Kidney (tissue), 14 donors: ENCODE measurements around the gene CPNE8. TPM values are rescaled to one million over a fixed set of nuclear protein-coding genes. Genes with fewer than 3 reads are reported as not detected.

Experiments
- DNase-seq, 5 donors: peaks; one replicate each; pipeline ENCODE4 v3.0.0-alpha.2; 2013 to 2020
- FAIRE-seq: peaks from 2 replicates; lab custom pipeline; 2012; peaks lifted over from hg19 to GRCh38; lab: Jason Lieb, UNC
- H3K27ac ChIP-seq, 2 donors: one replicate each; pipeline ENCODE4 v1.7.0; 2013; ENCODE audit warnings: low read depth in 2 of 2, low read length in 2 of 2, inconsistent platforms in 1 of 2
- H3K27me3 ChIP-seq: one replicate; pipeline ENCODE4 v1.7.1; 2013; ENCODE audit warnings: low read length, inconsistent platforms; ENCODE audit not compliant: control insufficient read depth, insufficient read depth
- H3K36me3 ChIP-seq, 3 donors: one replicate each; pipeline versions ENCODE4 v1.7.0 to v1.7.1; 2013; ENCODE audit warnings: low read length in 3 of 3, control low read depth in 1 of 3, inconsistent platforms in 1 of 3; ENCODE audit not compliant: insufficient read depth in 3 of 3, control insufficient read depth in 2 of 3
- H3K4me1 ChIP-seq, 3 donors: one replicate each; pipeline versions ENCODE4 v1.7.0 to v1.7.1; 2013; ENCODE audit warnings: low read length in 3 of 3, inconsistent platforms in 1 of 3, low read depth in 1 of 3; ENCODE audit not compliant: control insufficient read depth in 2 of 3, insufficient read depth in 2 of 3
- H3K4me3 ChIP-seq, 3 donors: one replicate each; pipeline versions ENCODE4 v1.7.0 to v1.8.1; 2013; ENCODE audit warnings: low read length in 3 of 3, control low read depth in 1 of 3, inconsistent platforms in 1 of 3
- H3K9ac ChIP-seq, 3 donors: one replicate each; pipeline versions ENCODE4 v1.7.0 to v1.7.1; 2013; ENCODE audit warnings: low read length in 3 of 3, control low read depth in 1 of 3, inconsistent platforms in 1 of 3
- H3K9me3 ChIP-seq, 3 donors: one replicate each; pipeline versions ENCODE4 v1.7.0 to v1.7.1; 2013; ENCODE audit warnings: low read length in 3 of 3, control low read depth in 1 of 3, inconsistent platforms in 1 of 3; ENCODE audit not compliant: control insufficient read depth in 2 of 3, insufficient read depth in 1 of 3
- CTCF ChIP-seq: IDR thresholded peaks from 3 replicates; pipeline ENCODE4 v1.5.1; 2012; ENCODE audit warnings: mild to moderate bottlenecking, moderate library complexity, borderline replicate concordance; ENCODE audit not compliant: insufficient read depth; ENCODE audit errors: extremely low read depth
- intact Hi-C: fragments of 100-400 bp; cut with DNase I; formaldehyde crosslinking; loops from one replicate; pipeline ENCODE4 v1.11.1; 2022
- polyA plus RNA-seq: library from polyadenylated mRNA; stranded (reverse); fragments of 350-450 nt; fragmentation: Illumina TruSeq; extraction: RNeasy Lipid Tissue Mini Kit (QIAGEN cat#74804); gene quantifications from one replicate; pipeline ENCODE4 v1.2.3, GENCODE V29; 2014; ENCODE audit warnings: low read depth, low replicate concordance; ENCODE audit not compliant: insufficient read depth
- total RNA-seq: library from RNA; stranded (reverse); fragmentation: NEBNext Ultra II Directional; extraction: Animal tissue kit (Norgen Biotek cat#: 25700); gene quantifications from one replicate; pipeline ENCODE4 v1.2.1, GENCODE V29; 2021
- donor health status: control.
- donor health status: control.
- donor health status: control.
- donor health status: control.
- donor health status: control.
- donor health status: DM: yes; HTN: yes; CAD: no.
- donor health status: Normal renal cell carcinoma (clear cell type).

The CPNE8 gene
- total and polyA plus RNA-seq, 2 donors from 2014 or later = 8.8 to 28.5 TPM

DNA sequence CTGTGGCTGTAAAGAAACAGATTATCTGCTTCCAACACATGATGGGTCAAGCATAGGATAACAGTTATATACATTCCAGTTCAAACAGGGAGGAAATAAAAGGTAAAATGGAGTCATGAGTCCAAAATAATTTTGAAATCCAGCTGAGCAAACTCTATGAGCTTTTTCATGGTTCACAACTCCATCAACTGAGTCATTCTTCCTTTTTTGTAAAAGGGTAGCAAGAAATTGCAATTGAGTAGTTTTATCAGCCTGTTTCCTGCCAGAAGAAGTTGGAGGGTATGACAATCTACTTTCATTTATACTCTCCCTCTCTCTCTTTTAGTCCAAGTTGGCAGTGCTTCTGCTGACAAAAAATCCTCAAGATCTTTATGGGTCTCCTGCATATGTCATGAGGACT lies 95.6 kb downstream of the CPNE8 start:
- TF ChIP-seq CTCF = no peak
- intact Hi-C loops = no loop called here
- no peak for DNase-seq
- Histone ChIP-seq H3K9ac (no peak overlapping the region), H3K9me3 (no peaks in the 10 kb centered on the region), H3K27me3 (no peaks in the 10 kb centered on the region), H3K4me1 (no peaks in the 10 kb centered on the region), H3K27ac (no peak overlapping the region), H3K4me3 (no peak overlapping the region), H3K36me3 (no peaks in the 10 kb centered on the region)
- no peak for FAIRE-seq

- no peaks in the 10 kb centered on the region for H3K36me3 ChIP-seq
- no peaks in the 10 kb centered on the region for H3K27me3 ChIP-seq
- no peak overlapping the region for H3K9ac ChIP-seq
- no peak overlapping the region for H3K27ac ChIP-seq
- FAIRE-seq = no peak
- H3K4me3 ChIP-seq = no peak overlapping the region
- peaks cover 0 to 13% (median 0%) of the 10 kb centered on the region in 3 donors for H3K9me3 ChIP-seq
- intact Hi-C loops = no loop called here
- no peak for DNase-seq
- no peaks in the 10 kb centered on the region for H3K4me1 ChIP-seq
- no peak for TF ChIP-seq CTCF
Observed at GRCh38 chr12:38788106-38788505, 117.3 kb downstream of the CPNE8 start.

DNA sequence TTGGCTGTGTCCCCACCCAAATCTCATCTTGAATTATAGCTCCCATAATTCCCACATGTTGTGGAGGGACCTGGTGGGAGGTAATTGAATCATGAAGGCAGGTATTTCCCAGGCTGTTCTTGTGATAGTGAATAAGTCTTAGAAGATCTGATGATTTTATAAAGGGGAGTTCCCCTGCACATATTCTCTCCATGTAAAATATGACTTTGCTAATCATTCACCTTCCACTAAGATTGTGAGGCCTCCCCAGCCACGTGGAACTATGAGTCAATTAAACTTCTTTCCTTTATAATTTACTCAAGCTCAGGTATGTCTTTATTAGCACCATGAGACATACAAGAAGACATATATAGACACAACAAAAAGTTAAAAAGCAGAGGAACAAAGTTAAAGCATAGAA lies 120.0 kb downstream of the CPNE8 start:
- peaks cover 0 to 13% (median 0%) of the 10 kb centered on the region in 3 donors for H3K9me3 ChIP-seq
- no peak overlapping the region for H3K4me3 ChIP-seq
- no peak overlapping the region for H3K27ac ChIP-seq
- H3K9ac ChIP-seq = no peak overlapping the region
- no peak for TF ChIP-seq CTCF
- H3K4me1 ChIP-seq = no peaks in the 10 kb centered on the region
- FAIRE-seq = no peak
- intact Hi-C loops = no loop called here
- DNase-seq = no peak
- H3K27me3 ChIP-seq = no peaks in the 10 kb centered on the region
- no peaks in the 10 kb centered on the region for H3K36me3 ChIP-seq

GRCh38 chr12:38783304-38783703 lies 122.1 kb downstream of the CPNE8 start:
- DNase-seq (no peak), FAIRE-seq (no peak)
- Histone ChIP-seq H3K9ac (no peak overlapping the region), H3K4me3 (no peak overlapping the region), H3K27me3 (no peaks in the 10 kb centered on the region), H3K27ac (no peak overlapping the region), H3K36me3 (no peaks in the 10 kb centered on the region), H3K4me1 (no peaks in the 10 kb centered on the region), H3K9me3 (peaks cover 0 to 7% (median 0%) of the 10 kb centered on the region in 3 donors)
- intact Hi-C loops = no loop called here
- TF ChIP-seq CTCF = no peak
